Neural progenitor cell (in vitro differentiated cells): ENCODE results near the gene EEF1G. TPM values are rescaled to one million over a fixed set of nuclear protein-coding genes. Genes with fewer than 3 reads are reported as not detected.
A peak's percentile ranks its signal among the peaks of the same experiment; 100 is the strongest.
"Not testable (repeated sequence)": the region's sequence is repeated elsewhere in the genome, so short reads cannot be mapped to it uniquely, and the experiment has no call there.

Experiments
- DNase-seq: peaks from one replicate; pipeline ENCODE4 v3.0.0-alpha.2; 2016; ENCODE audit warnings: low spot score
- H2AFZ ChIP-seq: fragments of 200-600 bp; sonication (generic); replicated peaks from 2 replicates; pipeline ENCODE4 v1.6.1; 2016; ENCODE audit warnings: antibody characterized with exemption
- H3F3A ChIP-seq: fragments of 200-600 bp; sonication (generic); 2 replicates; pipeline ENCODE4 v1.6.1; 2016; ENCODE audit warnings: antibody characterized with exemption, low read depth
- H3K27ac ChIP-seq: fragments of 200-600 bp; sonication (generic); 2 replicates; pipeline ENCODE4 v1.5.1; 2016; ENCODE audit warnings: mild to moderate bottlenecking
- H3K27me3 ChIP-seq: fragments of 200-600 bp; sonication (generic); 2 replicates; pipeline ENCODE4 v1.6.1; 2016; ENCODE audit warnings: mild to moderate bottlenecking, moderate library complexity
- H3K36me3 ChIP-seq: fragments of 200-600 bp; sonication (generic); 2 replicates; pipeline ENCODE4 v1.5.1; 2016
- H3K4me1 ChIP-seq: fragments of 200-600 bp; sonication (generic); 2 replicates; pipeline ENCODE4 v1.6.1; 2016; ENCODE audit warnings: mixed run types
- H3K4me2 ChIP-seq: fragments of 200-600 bp; sonication (generic); 2 replicates; pipeline ENCODE4 v1.6.1; 2016
- H3K4me3 ChIP-seq: fragments of 200-600 bp; sonication (generic); 2 replicates; pipeline ENCODE4 v1.5.1; 2016
- H3K79me2 ChIP-seq: fragments of 200-600 bp; sonication (generic); 2 replicates; pipeline ENCODE4 v1.6.1; 2016; ENCODE audit warnings: low read depth
- H3K9ac ChIP-seq: fragments of 200-600 bp; sonication (generic); 2 replicates; pipeline ENCODE4 v1.6.1; 2016
- H3K9me3 ChIP-seq: fragments of 200-600 bp; sonication (generic); 2 replicates; pipeline ENCODE4 v1.5.1; 2016; ENCODE audit warnings: low read depth
- H4K20me1 ChIP-seq: fragments of 200-600 bp; sonication (generic); 2 replicates; pipeline ENCODE4 v1.6.1; 2016; ENCODE audit warnings: low read depth
- H3K27ac Mint-ChIP-seq: 3 replicates; pipeline ENCODE4 v1.8.0; 2021; ENCODE audit warnings: mixed read lengths
- H3K27me3 Mint-ChIP-seq: 2 replicates; pipeline ENCODE4 v1.8.0; 2022; ENCODE audit warnings: low read depth, mild to moderate bottlenecking, inconsistent platforms, moderate library complexity, mixed read lengths; ENCODE audit not compliant: insufficient read depth
- H3K36me3 Mint-ChIP-seq: 3 replicates; pipeline ENCODE4 v1.8.0; 2021; ENCODE audit warnings: mixed read lengths
- H3K4me1 Mint-ChIP-seq: 3 replicates; pipeline ENCODE4 v1.8.0; 2021; ENCODE audit warnings: mixed read lengths
- H3K4me3 Mint-ChIP-seq: 3 replicates; pipeline ENCODE4 v1.8.0; 2021; ENCODE audit warnings: mild to moderate bottlenecking, moderate library complexity, mixed read lengths
- H3K9me3 Mint-ChIP-seq: 3 replicates; pipeline ENCODE4 v1.8.0; 2020; ENCODE audit warnings: mixed read lengths
- CTCF ChIP-seq: fragments of 200-600 bp; sonication (generic); IDR thresholded peaks from 2 replicates; pipeline ENCODE4 v1.5.1; 2017; ENCODE audit warnings: antibody characterized with exemption, mild to moderate bottlenecking
- EZH2 ChIP-seq: fragments of 200-600 bp; sonication (generic); IDR thresholded peaks from 2 replicates; pipeline ENCODE4 v1.6.1; 2017; ENCODE audit warnings: antibody characterized with exemption, mild to moderate bottlenecking, moderate library complexity
- EZH2phosphoT487 ChIP-seq: fragments of 200-600 bp; sonication (generic); IDR thresholded peaks from 2 replicates; pipeline ENCODE4 v1.6.1; 2017; ENCODE audit warnings: antibody characterized with exemption
- total RNA-seq: library from RNA; depleted of rRNA; stranded (reverse); fragments of >200 nt; gene quantifications from 2 replicates; pipeline ENCODE4 v1.2.3, GENCODE V29; 2015; ENCODE audit warnings: low replicate concordance

Gene EEF1G
- total RNA-seq, 1 donor from 2014 or later, result 2,358 TPM

- Histone ChIP-seq H3K4me1 (peaks cover 6% of the 10 kb centered on the region), H3K79me2 (peaks cover 17% of the 10 kb centered on the region), H3K4me3 (peak overlapping the region; percentile 59), H2AFZ (peak overlapping the region; percentile 91), H3K36me3 (no peaks in the 10 kb centered on the region), H3K27me3 (no peaks in the 10 kb centered on the region), H3K27ac (no peak overlapping the region), H4K20me1 (peaks cover 5% of the 10 kb centered on the region), H3K9me3 (no peaks in the 10 kb centered on the region), H3F3A (peaks cover 65% of the 10 kb centered on the region), H3K9ac (no peak overlapping the region), H3K4me2 (peak overlapping the region; percentile 89)
- peak overlapping the region; percentile 92 for H3K4me3 Mint-ChIP-seq
- peaks cover 24% of the 10 kb centered on the region for H3K4me1 Mint-ChIP-seq
- no peak for DNase-seq
- peaks cover 2% of the 10 kb centered on the region for H3K27me3 Mint-ChIP-seq
- H3K9me3 Mint-ChIP-seq, result no peaks in the 10 kb centered on the region
- peak; percentile 7 for TF ChIP-seq CTCF
- TF ChIP-seq EZH2phosphoT487, result no peak
- peak; percentile 2 for TF ChIP-seq EZH2
- peak overlapping the region; percentile 76 for H3K27ac Mint-ChIP-seq
- peaks cover 17% of the 10 kb centered on the region for H3K36me3 Mint-ChIP-seq
Measured at GRCh38 chr11:62592146-62592815, 18.6 kb upstream of the EEF1G start.

- Mint-ChIP-seq H3K9me3 (no peaks in the 10 kb centered on the region), H3K27ac (peak within 1 kb of the TSS; percentile 76), H3K27me3 (peaks cover 2% of the 10 kb centered on the region), H3K36me3 (peaks cover 13% of the 10 kb centered on the region), H3K4me3 (peak within 1 kb of the TSS; percentile 92), H3K4me1 (peaks cover 24% of the 10 kb centered on the region)
- H4K20me1 ChIP-seq, result peaks cover 5% of the 10 kb centered on the region
- H3K9ac ChIP-seq, result peak within 1 kb of the TSS; percentile 74
- H2AFZ ChIP-seq, result peak within 1 kb of the TSS; percentile 91
- no peaks in the 10 kb centered on the region for H3K9me3 ChIP-seq
- TF ChIP-seq EZH2 (peak; percentile 47), CTCF (no peak), EZH2phosphoT487 (peak; percentile 41)
- peaks cover 17% of the 10 kb centered on the region for H3K79me2 ChIP-seq
- H3K4me2 ChIP-seq, result peak within 1 kb of the TSS; percentile 89
- DNase-seq, result peak; percentile 100
- H3K4me3 ChIP-seq, result peak within 1 kb of the TSS; percentile 84
- H3K27ac ChIP-seq, result peak within 1 kb of the TSS; percentile 72
- peaks cover 6% of the 10 kb centered on the region for H3K4me1 ChIP-seq
- no peaks in the 10 kb centered on the region for H3K27me3 ChIP-seq
- peaks cover 65% of the 10 kb centered on the region for H3F3A ChIP-seq
- H3K36me3 ChIP-seq, result no peaks in the 10 kb centered on the region
Measured at GRCh38 chr11:62591448-62592145, 17.9 kb upstream of the EEF1G start, which contains the start of gene TUT1. TSS of gene TUT1 (minus strand) at chr11:62591523. CDS start at chr11:62591485, 38 bp downstream.

GRCh38 chr11:62588966-62589637, 15.4 kb upstream of the EEF1G start:
- peak overlapping the region; percentile 92 for H3K4me3 Mint-ChIP-seq
- peaks cover 6% of the 10 kb centered on the region for H3K4me1 ChIP-seq
- peaks cover 20% of the 10 kb centered on the region for H3K79me2 ChIP-seq
- H3K4me1 Mint-ChIP-seq, result peaks cover 24% of the 10 kb centered on the region
- H3K4me2 ChIP-seq, result no peak overlapping the region
- H3K27me3 Mint-ChIP-seq, result no peaks in the 10 kb centered on the region
- no peaks in the 10 kb centered on the region for H3K9me3 ChIP-seq
- no peak overlapping the region for H3K27ac Mint-ChIP-seq
- no peak overlapping the region for H2AFZ ChIP-seq
- H3K4me3 ChIP-seq, result no peak overlapping the region
- peaks cover 5% of the 10 kb centered on the region for H4K20me1 ChIP-seq
- no peak overlapping the region for H3K9ac ChIP-seq
- H3K27ac ChIP-seq, result no peak overlapping the region
- H3K27me3 ChIP-seq, result no peaks in the 10 kb centered on the region
- no peak for TF ChIP-seq EZH2phosphoT487
- TF ChIP-seq CTCF, result peak; percentile 42
- DNase-seq, result no peak
- no peaks in the 10 kb centered on the region for H3K9me3 Mint-ChIP-seq
- H3F3A ChIP-seq, result peaks cover 45% of the 10 kb centered on the region
- no peaks in the 10 kb centered on the region for H3K36me3 ChIP-seq
- H3K36me3 Mint-ChIP-seq, result peaks cover 12% of the 10 kb centered on the region

DNA sequence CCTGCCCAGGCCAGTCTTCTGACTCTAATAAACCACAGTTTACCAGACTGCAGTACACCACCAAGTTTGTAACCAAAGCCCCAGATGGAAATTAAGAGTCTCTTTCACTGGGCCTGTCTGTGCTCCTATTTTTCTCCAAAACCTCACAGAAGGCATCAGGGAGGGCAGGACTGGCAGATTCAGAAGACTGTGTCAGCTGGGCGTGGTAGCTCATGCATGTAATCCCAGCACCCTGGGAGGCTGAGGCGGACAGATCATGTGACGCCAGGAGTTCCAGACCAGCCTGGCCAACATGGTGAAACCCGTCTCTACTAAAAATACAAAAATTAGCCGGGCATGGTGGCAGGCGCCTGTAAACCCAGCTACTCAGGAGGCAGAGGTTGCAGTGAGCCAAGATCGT, 11.7 kb upstream of the EEF1G start:
- H4K20me1 ChIP-seq, H3K4me1 Mint-ChIP-seq, H3K9me3 Mint-ChIP-seq, H3K4me2 ChIP-seq, H3K9ac ChIP-seq, H3K4me3 Mint-ChIP-seq, H3K9me3 ChIP-seq, H2AFZ ChIP-seq, H3K36me3 ChIP-seq, H3K27me3 Mint-ChIP-seq, H3K4me3 ChIP-seq, DNase-seq, H3K27ac Mint-ChIP-seq, H3K4me1 ChIP-seq, H3K27ac ChIP-seq, H3K27me3 ChIP-seq: not testable (repeated sequence)
- H3K79me2 ChIP-seq, result peaks cover 24% of the 10 kb centered on the region
- H3K36me3 Mint-ChIP-seq, result peaks cover 19% of the 10 kb centered on the region
- H3F3A ChIP-seq, result peaks cover 15% of the 10 kb centered on the region

- H3K4me3 ChIP-seq, H3K9ac ChIP-seq, H3K4me1 Mint-ChIP-seq, H3F3A ChIP-seq, DNase-seq, H3K4me1 ChIP-seq, H3K4me3 Mint-ChIP-seq, H3K9me3 Mint-ChIP-seq, H3K4me2 ChIP-seq, H3K27ac Mint-ChIP-seq, H3K27ac ChIP-seq, H3K27me3 Mint-ChIP-seq, H3K36me3 ChIP-seq, H3K9me3 ChIP-seq, H4K20me1 ChIP-seq, H3K27me3 ChIP-seq, H2AFZ ChIP-seq: not testable (repeated sequence)
- H3K36me3 Mint-ChIP-seq, result peaks cover 19% of the 10 kb centered on the region
- H3K79me2 ChIP-seq, result peaks cover 17% of the 10 kb centered on the region
Measured at GRCh38 chr11:62581735-62582134, 8.0 kb upstream of the EEF1G start.
